HL-60/S4 treated with phorbol 12-myristate 13-acetate at 8.2 ng/mL for 4 days and 3 days (cell line): ENCODE results near the gene GLB1L.
"Not testable (repeated sequence)": the region's sequence is repeated elsewhere in the genome, so short reads cannot be mapped to it uniquely, and the experiment has no call there.

Experiments used
- in situ Hi-C: fragments of 300-500 bp; cut with MboI; formaldehyde crosslinking; loops from 2 replicates; pipeline ENCODE4 v1.15.0; 2022; ENCODE audit warnings: low sequenced_read_pairs

Gene GLB1L

GRCh38 chr2:219209236-219210195, 35.7 kb downstream of the GLB1L start:
- in situ Hi-C loops = no loop called here

GRCh38 chr2:219207884-219208740, 37.1 kb downstream of the GLB1L start:
- in situ Hi-C loops = no loop called here

- in situ Hi-C loops = no loop called here
Observed at GRCh38 chr2:219207134-219207883, 37.9 kb downstream of the GLB1L start.

- in situ Hi-C loops = no loop called here
Observed at GRCh38 chr2:219206328-219207133, 38.7 kb downstream of the GLB1L start, which contains the start of gene ZFAND2B. TSS of gene ZFAND2B (plus strand) at chr2:219206782. CDS start at chr2:219206988, 206 bp downstream.

GRCh38 chr2:219205981-219206327, 39.3 kb downstream of the GLB1L start:
- in situ Hi-C loops = no loop called here

- in situ Hi-C loops = no loop called here
Observed at GRCh38 chr2:219205165-219205538, 40.1 kb downstream of the GLB1L start.

- in situ Hi-C loops = no loop called here
Observed at GRCh38 chr2:219204425-219205164, 40.6 kb downstream of the GLB1L start.

- in situ Hi-C loops = not testable (repeated sequence)
Observed at GRCh38 chr2:219201331-219201730, 43.9 kb downstream of the GLB1L start.

GRCh38 chr2:219200502-219201326, 44.5 kb downstream of the GLB1L start:
- in situ Hi-C loops = not testable (repeated sequence)

- in situ Hi-C loops = no loop called here
Observed at GRCh38 chr2:219199470-219200211, 45.6 kb downstream of the GLB1L start.

GRCh38 chr2:219198974-219199373, 46.3 kb downstream of the GLB1L start:
- in situ Hi-C loops = no loop called here

- in situ Hi-C loops = no loop called here
Observed at GRCh38 chr2:219197388-219197787, 47.9 kb downstream of the GLB1L start.

GRCh38 chr2:219186754-219187456, 58.3 kb downstream of the GLB1L start:
- in situ Hi-C loops = no loop called here
